IMR-90 (cell line): Measurements from ENCODE around the gene LRRC26. TPM values are rescaled to one million over a fixed set of nuclear protein-coding genes. Genes with fewer than 3 reads are reported as not detected.

ENCODE experiments used
- ATAC-seq: fragments of 200-7000 bp; cut with Tn5 transposase; 2 replicates; pipeline ENCODE4 v1.9.1; 2020; ENCODE audit warnings: low read depth, mild to moderate bottlenecking, moderate library complexity
- BruUV-seq: library from RNA; stranded (reverse); fragments of 400-500 nt; replicated peaks from 2 replicates; lab custom pipeline; 2021; lab: Mats Ljungman, UMichigan
- CTCF ChIA-PET: fragments of 300-600 bp; formaldehyde crosslinking; extraction: SDS; loops from one replicate; lab custom pipeline; 2021; ENCODE audit warnings: antibody characterized with exemption; lab: Yijun Ruan, JAX
- POLR2A ChIA-PET: fragments of 300-600 bp; sonication (Branson Sonifier 250); formaldehyde crosslinking; loops from one replicate; lab custom pipeline; 2022; ENCODE audit warnings: antibody characterized with exemption; ENCODE audit not compliant: unreplicated experiment; lab: Charles Lee
- DNase-seq: peaks from one replicate; pipeline ENCODE4 v3.0.0; 2013
- H2AFZ ChIP-seq: replicated peaks from 2 replicates; pipeline ENCODE3; 2013; ENCODE audit warnings: low read length, mild to moderate bottlenecking; ENCODE audit not compliant: poor library complexity
- H2AK5ac ChIP-seq: 2 replicates; pipeline ENCODE4 v1.6.1; 2013; ENCODE audit warnings: low read depth, low read length, inconsistent platforms
- H2AK9ac ChIP-seq: replicated peaks from 2 replicates; pipeline ENCODE3; 2013; ENCODE audit warnings: mild to moderate bottlenecking, low read depth, low read length, moderate library complexity; ENCODE audit not compliant: poor library complexity
- H2BK120ac ChIP-seq: 2 replicates; pipeline ENCODE4 v1.6.1; 2013; ENCODE audit warnings: low read depth, low read length, inconsistent platforms
- H2BK15ac ChIP-seq: 3 replicates; pipeline ENCODE4 v1.6.1; 2013; ENCODE audit warnings: low read depth, low read length, inconsistent platforms
- H2BK20ac ChIP-seq: 2 replicates; pipeline ENCODE4 v1.6.1; 2013; ENCODE audit warnings: low read depth, mild to moderate bottlenecking, inconsistent platforms, low read length, moderate library complexity
- H2BK5ac ChIP-seq: 2 replicates; pipeline ENCODE4 v1.6.1; 2013; ENCODE audit warnings: mild to moderate bottlenecking, low read depth, low read length, inconsistent platforms; ENCODE audit not compliant: poor library complexity, severe bottlenecking
- H3K14ac ChIP-seq: replicated peaks from 2 replicates; pipeline ENCODE4 v1.6.1; 2013; ENCODE audit warnings: low read depth, low read length, inconsistent platforms
- H3K18ac ChIP-seq: 2 replicates; pipeline ENCODE4 v1.6.1; 2013; ENCODE audit warnings: low read depth, low read length, control low read depth
- H3K23ac ChIP-seq: 2 replicates; pipeline ENCODE4 v1.6.1; 2013; ENCODE audit warnings: low read depth, low read length, inconsistent platforms
- H3K27ac ChIP-seq: 2 replicates; pipeline ENCODE4 v1.5.1; 2013; ENCODE audit warnings: mild to moderate bottlenecking, control low read depth, low read length; ENCODE audit not compliant: insufficient read depth
- H3K27me3 ChIP-seq: 2 replicates; pipeline ENCODE4 v1.6.1; 2013; ENCODE audit warnings: low read length; ENCODE audit not compliant: control insufficient read depth, insufficient read depth
- H3K36me3 ChIP-seq: 2 replicates; pipeline ENCODE4 v1.6.1; 2013; ENCODE audit warnings: low read length, mixed read lengths; ENCODE audit not compliant: control insufficient read depth, insufficient read depth
- H3K4ac ChIP-seq: 2 replicates; pipeline ENCODE4 v1.6.1; 2013; ENCODE audit warnings: low read depth, low read length, inconsistent platforms
- H3K4me1 ChIP-seq: 2 replicates; pipeline ENCODE4 v1.6.1; 2013; ENCODE audit warnings: low read length, mixed read lengths; ENCODE audit not compliant: control insufficient read depth, insufficient read depth
- H3K4me2 ChIP-seq: 2 replicates; pipeline ENCODE4 v1.6.1; 2013; ENCODE audit warnings: low read depth, mild to moderate bottlenecking, control low read depth, low read length, moderate library complexity
- H3K4me3 ChIP-seq: 2 replicates; pipeline ENCODE4 v1.5.1; 2013; ENCODE audit warnings: low read depth, mild to moderate bottlenecking, control low read depth, low read length, moderate library complexity; ENCODE audit not compliant: insufficient read depth
- H3K56ac ChIP-seq: 2 replicates; pipeline ENCODE4 v1.6.1; 2013; ENCODE audit warnings: low read length, inconsistent platforms; ENCODE audit not compliant: insufficient read depth; ENCODE audit errors: extremely low read depth
- H3K79me1 ChIP-seq, 2 experiments: 2 replicates each; pipeline ENCODE4 v1.6.1; 2013; ENCODE audit warnings: low read length in 2 of 2, inconsistent platforms in 1 of 2, low read depth in 1 of 2
- H3K9ac ChIP-seq: 2 replicates; pipeline ENCODE4 v1.6.1; 2013; ENCODE audit warnings: low read depth, low read length, control low read depth
- H3K9me1 ChIP-seq: 2 replicates; pipeline ENCODE4 v1.6.1; 2013; ENCODE audit warnings: low read length, inconsistent platforms; ENCODE audit not compliant: insufficient read depth
- H3K9me3 ChIP-seq: 2 replicates; pipeline ENCODE4 v1.6.1; 2013; ENCODE audit warnings: low read length; ENCODE audit not compliant: control insufficient read depth, insufficient read depth
- H4K20me1 ChIP-seq: 2 replicates; pipeline ENCODE4 v1.6.1; 2013; ENCODE audit warnings: low read length, inconsistent platforms; ENCODE audit not compliant: insufficient read depth
- H4K5ac ChIP-seq: 2 replicates; pipeline ENCODE4 v1.6.1; 2013; ENCODE audit warnings: mild to moderate bottlenecking, low read depth, low read length, control low read depth
- H4K8ac ChIP-seq, 2 experiments: 2 replicates each; pipeline ENCODE4 v1.6.1; 2013; ENCODE audit warnings: low read depth in 2 of 2, low read length in 2 of 2, control low read depth in 1 of 2, inconsistent platforms in 1 of 2
- H4K91ac ChIP-seq: 2 replicates; pipeline ENCODE4 v1.6.1; 2013; ENCODE audit warnings: low read depth, low read length, inconsistent platforms; ENCODE audit not compliant: insufficient read depth
- BHLHE40 ChIP-seq: fragments of 150-350 bp; IDR thresholded peaks from 2 replicates; pipeline ENCODE4 v1.6.1; 2016; ENCODE audit warnings: mild to moderate bottlenecking, low read depth, low read length
- CHD1 ChIP-seq: IDR thresholded peaks from 2 replicates; pipeline ENCODE4 v1.6.1; 2012; ENCODE audit warnings: low read depth, low read length, improper control_type of control experiment
- ELK1 ChIP-seq: fragments of 150-350 bp; IDR thresholded peaks from 2 replicates; pipeline ENCODE4 v1.6.1; 2016; ENCODE audit warnings: low read depth, mild to moderate bottlenecking, low read length, moderate library complexity, borderline replicate concordance
- FOS ChIP-seq: fragments of 150-350 bp; IDR thresholded peaks from 2 replicates; pipeline ENCODE4 v1.6.1; 2016; ENCODE audit warnings: low read depth, low read length
- MAFK ChIP-seq: IDR thresholded peaks from 2 replicates; pipeline ENCODE4 v1.6.1; 2012; ENCODE audit warnings: low read depth, low read length, improper control_type of control experiment
- MAZ ChIP-seq: IDR thresholded peaks from 2 replicates; pipeline ENCODE4 v1.6.1; 2012; ENCODE audit warnings: low read depth, mild to moderate bottlenecking, low read length, improper control_type of control experiment, moderate library complexity, borderline replicate concordance
- MXI1 ChIP-seq: IDR thresholded peaks from 2 replicates; pipeline ENCODE4 v1.6.1; 2012; ENCODE audit warnings: low read depth, mild to moderate bottlenecking, low read length, moderate library complexity, borderline replicate concordance
- NFE2L2 ChIP-seq: fragments of 150-350 bp; IDR thresholded peaks from 2 replicates; pipeline ENCODE4 v1.6.1; 2016; ENCODE audit warnings: low read depth, mild to moderate bottlenecking, low read length
- POLR2A ChIP-seq: IDR thresholded peaks from 2 replicates; pipeline ENCODE4 v1.6.1; 2012; ENCODE audit warnings: mild to moderate bottlenecking, low read depth, low read length
- RAD21 ChIP-seq: IDR thresholded peaks from 2 replicates; pipeline ENCODE4 v1.6.1; 2012; ENCODE audit warnings: low read length, improper control_type of control experiment
- RCOR1 ChIP-seq: IDR thresholded peaks from 2 replicates; pipeline ENCODE4 v1.6.1; 2012; ENCODE audit warnings: mild to moderate bottlenecking, low read length, improper control_type of control experiment; ENCODE audit not compliant: insufficient replicate concordance
- RFX5 ChIP-seq: IDR thresholded peaks from 2 replicates; pipeline ENCODE4 v1.8.0; 2012; ENCODE audit warnings: low read depth, mild to moderate bottlenecking, low read length, moderate library complexity
- SMC3 ChIP-seq: fragments of 150-350 bp; IDR thresholded peaks from 2 replicates; pipeline ENCODE4 v1.6.1; 2016; ENCODE audit warnings: low read depth, mild to moderate bottlenecking, antibody characterized with exemption, low read length, moderate library complexity
- USF2 ChIP-seq: fragments of 150-350 bp; IDR thresholded peaks from 2 replicates; pipeline ENCODE4 v1.6.1; 2017; ENCODE audit warnings: mild to moderate bottlenecking, antibody characterized with exemption, low read length, low read depth
- WGBS, 2 experiments: methylation state at CpG; one replicate each; pipeline versions ENCODE4 v1.1.5 to v1.1.7; 2013; ENCODE audit warnings: missing lambda C conversion rate in 2 of 2; ENCODE audit not compliant: insufficient read length in 1 of 2; ENCODE audit errors: extremely low coverage in 2 of 2; 5-methylcytosine and 5-hydroxymethylcytosine counted together
- dilution Hi-C: fragments of 300-500 bp; cut with HindIII; formaldehyde crosslinking; loops from one replicate; pipeline ENCODE4 v1.14.3; 2018; ENCODE audit warnings: low sequenced_read_pairs; ENCODE audit not compliant: unreplicated experiment
- in situ Hi-C: fragments of 300-500 bp; cut with MboI; formaldehyde crosslinking; loops from 3 replicates; pipeline ENCODE4 v1.14.3; 2019; ENCODE audit warnings: low sequenced_read_pairs, inconsistent platforms, mixed read lengths
- intact Hi-C: fragments of 100-400 bp; cut with micrococcal nuclease; formaldehyde crosslinking; loops from 2 replicates; pipeline ENCODE4 v1.10.0; 2022
- polyA plus RNA-seq, 3 experiments: library from polyadenylated mRNA; depleted of rRNA; stranded (reverse); fragments of >200 nt; gene quantifications; 2 replicates each; pipeline ENCODE4 v1.2.3, GENCODE V29; 2012; ENCODE audit warnings: low replicate concordance in 1 of 3
- total RNA-seq: library from RNA; depleted of rRNA; stranded (reverse); fragments of >200 nt; gene quantifications from 2 replicates; pipeline ENCODE4 v1.2.3, GENCODE V29; 2012
- TF ChIP-seq, protein P1 (sequence below): conservative IDR thresholded peaks from 2 replicates; pipeline ENCODE4 v1.5.1; 2012; ENCODE audit warnings: mild to moderate bottlenecking, low read depth, low read length, improper control_type of control experiment

Gene LRRC26
- total and polyA plus RNA-seq, 2 of the 4 experiments (the other 2 are of a cell fraction): not detected

DNA sequence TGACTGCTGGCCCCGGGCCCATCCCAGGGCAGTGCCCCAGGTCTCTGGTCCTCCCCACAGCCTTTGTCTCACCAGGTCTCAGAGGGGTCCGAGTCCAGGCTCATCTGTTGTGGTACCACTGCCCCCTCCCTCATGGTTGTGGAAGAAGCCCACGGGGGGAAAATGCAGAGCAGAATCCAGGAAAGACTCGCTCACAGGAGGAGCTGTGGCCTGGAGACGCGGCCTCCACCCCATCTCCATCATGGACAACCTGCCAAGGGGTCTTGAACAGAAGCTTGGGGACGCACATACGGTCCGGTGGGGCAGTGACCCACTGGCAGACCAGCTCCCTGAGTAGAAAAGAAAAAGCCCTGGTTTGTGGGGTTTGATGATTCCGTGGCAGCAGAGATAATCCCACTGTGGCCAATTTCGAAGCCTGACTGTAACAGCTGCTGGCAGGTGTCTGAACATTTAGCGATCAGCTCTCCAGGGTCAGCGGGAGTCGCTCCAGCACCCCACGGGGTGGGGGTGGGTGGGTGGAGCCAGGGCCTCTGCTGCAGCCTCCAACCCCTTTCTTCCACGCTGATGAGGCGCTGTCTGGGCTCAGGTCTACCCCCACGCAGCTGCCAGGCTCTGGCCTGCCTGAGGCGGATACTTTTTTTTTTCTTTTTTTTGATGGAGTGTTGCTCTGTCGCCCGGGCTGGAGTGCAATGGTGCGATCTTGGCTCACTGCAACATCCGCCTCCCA is 32.8 kb downstream of the LRRC26 start:
- Histone ChIP-seq H3K56ac (no peak overlapping the region), H3K9ac (no peak overlapping the region), H4K20me1 (no peaks in the 10 kb centered on the region; the same call in 1 of the 2 replicates), H2AK9ac (no peak overlapping the region), H3K27me3 (peaks cover 56% of the 10 kb centered on the region), H2BK15ac (no peak overlapping the region), H3K18ac (no peak overlapping the region), H3K14ac (no peak overlapping the region), H3K23ac (no peak overlapping the region), H3K36me3 (no peaks in the 10 kb centered on the region), H3K79me1 (no peaks in the 10 kb centered on the region), H2AFZ (no peak overlapping the region), H3K27ac (no peak overlapping the region), H2BK5ac (no peak overlapping the region), H3K9me3 (no peaks in the 10 kb centered on the region), H2BK120ac (no peak overlapping the region), H3K4ac (no peak overlapping the region), H3K4me3 (no peak overlapping the region), H4K91ac (no peak overlapping the region), H3K4me1 (no peaks in the 10 kb centered on the region; the same call in 1 of the 2 replicates), H4K8ac (no peak overlapping the region), H3K4me2 (no peak overlapping the region), H3K9me1 (peaks cover 4% of the 10 kb centered on the region; the same call in 1 of the 2 replicates), H4K5ac (no peak overlapping the region), H2AK5ac (no peak overlapping the region), H2BK20ac (no peak overlapping the region)
- no TSS peak for BruUV-seq
- ChIA-PET POLR2A (interaction anchor here (0.6 kb wide), 1 partner anchor 104 kb away, joined by 3 read pairs; no protein-coding TSS in a partner anchor), CTCF (no interaction called here)
- 75% methylated on average over 6 of the region's 23 CpGs; no CpG with 5 or more reads in 1 of the 2 experiments for WGBS, 2 experiments
- dilution Hi-C loops: no loop called here
- intact Hi-C loops: no loop called here
- no peak for DNase-seq
- ATAC-seq: no peak
- in situ Hi-C loops: no loop called here
- TF ChIP-seq MAFK (no peak), POLR2A (no peak), RCOR1 (no peak), RAD21 (no peak), NFE2L2 (no peak), CHD1 (no peak), MAZ (no peak), ELK1 (no peak), BHLHE40 (no peak), USF2 (no peak), FOS (no peak), MXI1 (no peak), SMC3 (no peak), RFX5 (no peak)
- TF ChIP-seq, protein P1, sequence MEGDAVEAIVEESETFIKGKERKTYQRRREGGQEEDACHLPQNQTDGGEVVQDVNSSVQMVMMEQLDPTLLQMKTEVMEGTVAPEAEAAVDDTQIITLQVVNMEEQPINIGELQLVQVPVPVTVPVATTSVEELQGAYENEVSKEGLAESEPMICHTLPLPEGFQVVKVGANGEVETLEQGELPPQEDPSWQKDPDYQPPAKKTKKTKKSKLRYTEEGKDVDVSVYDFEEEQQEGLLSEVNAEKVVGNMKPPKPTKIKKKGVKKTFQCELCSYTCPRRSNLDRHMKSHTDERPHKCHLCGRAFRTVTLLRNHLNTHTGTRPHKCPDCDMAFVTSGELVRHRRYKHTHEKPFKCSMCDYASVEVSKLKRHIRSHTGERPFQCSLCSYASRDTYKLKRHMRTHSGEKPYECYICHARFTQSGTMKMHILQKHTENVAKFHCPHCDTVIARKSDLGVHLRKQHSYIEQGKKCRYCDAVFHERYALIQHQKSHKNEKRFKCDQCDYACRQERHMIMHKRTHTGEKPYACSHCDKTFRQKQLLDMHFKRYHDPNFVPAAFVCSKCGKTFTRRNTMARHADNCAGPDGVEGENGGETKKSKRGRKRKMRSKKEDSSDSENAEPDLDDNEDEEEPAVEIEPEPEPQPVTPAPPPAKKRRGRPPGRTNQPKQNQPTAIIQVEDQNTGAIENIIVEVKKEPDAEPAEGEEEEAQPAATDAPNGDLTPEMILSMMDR: no peak
